ENCODE measurements around the gene SEZ6L2.

DNA sequence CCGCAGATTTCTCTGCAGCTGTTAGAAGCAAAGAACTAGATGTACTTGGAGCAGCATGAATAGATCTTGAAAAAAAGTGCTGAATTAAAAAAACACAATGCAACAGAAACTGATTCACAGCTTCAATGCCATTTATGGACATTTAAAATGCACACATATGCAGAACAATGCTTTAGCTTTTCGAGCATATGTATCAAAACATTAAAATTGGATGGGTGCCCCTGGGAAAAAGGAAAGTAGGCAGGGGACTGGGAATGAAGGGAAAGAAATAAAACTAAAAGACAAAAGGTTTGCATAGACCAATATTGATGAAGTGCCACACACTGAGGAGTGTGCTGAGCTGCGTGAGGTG, 21.7 kb upstream of the SEZ6L2 start:
- TF ChIP-seq EZH2 (IDR thresholded peaks at IDR 0.05; ENCODE audit: low read depth) (no peak), CTCF (conservative IDR thresholded peaks at IDR 0.05) (no peak)

All from PC-9 (cell line).